SK-N-SH (cell line): ENCODE data around the gene ACTN4. TPM values are rescaled to one million over a fixed set of nuclear protein-coding genes. Genes with fewer than 3 reads are reported as not detected.
A peak's percentile ranks its signal among the peaks of the same experiment; 100 is the strongest.

Experiments used
- CTCF ChIA-PET: fragments of 300-600, 350-600 bp; formaldehyde crosslinking; extraction: SDS; loops from one replicate; lab custom pipeline; 2021; lab: Yijun Ruan, JAX
- POLR2A ChIA-PET: fragments of 350-600 bp; sonication (Branson Sonifier 250); formaldehyde crosslinking; extraction: SDS; loops from one replicate; lab custom pipeline; 2020; ENCODE audit warnings: antibody characterized with exemption, inconsistent platforms; lab: Yijun Ruan, JAX
- DNase-seq: peaks from one replicate; pipeline ENCODE4 v3.0.0; 2012
- H2AFZ ChIP-seq: fragments of 200-600 bp; sonication (generic); 2 replicates; pipeline ENCODE4 v1.8.1; 2016; ENCODE audit warnings: antibody characterized with exemption, mild to moderate bottlenecking, low read depth
- H3F3A ChIP-seq: fragments of 200-600 bp; sonication (generic); replicated peaks from 2 replicates; pipeline ENCODE3; 2016; ENCODE audit warnings: antibody characterized with exemption, mild to moderate bottlenecking; ENCODE audit not compliant: insufficient read depth
- H3K27ac ChIP-seq, 2 experiments: fragments of 200-500 bp in 1 of 2; fragments of 200-600 bp in 1 of 2; sonication (Bioruptor generic) in 1 of 2; sonication (generic), shearing (Covaris generic) in 1 of 2; 2 replicates each; pipeline versions ENCODE4 v1.5.1 to v1.6.1; 2014 to 2016; ENCODE audit warnings: low read depth in 2 of 2, inconsistent platforms in 1 of 2, low read length in 1 of 2, mild to moderate bottlenecking in 1 of 2, mixed read lengths in 1 of 2
- H3K27me3 ChIP-seq: fragments of 200-600 bp; sonication (generic), shearing (Covaris generic); 2 replicates; pipeline ENCODE4 v1.6.1; 2016; ENCODE audit warnings: mixed run types; ENCODE audit not compliant: insufficient read depth
- H3K36me3 ChIP-seq, 2 experiments: fragments of 200-500 bp in 1 of 2; fragments of 200-600 bp in 1 of 2; sonication (Bioruptor generic) in 1 of 2; sonication (generic) in 1 of 2; replicated peaks in 1 of 2; 2 replicates each; pipeline versions ENCODE3 to v1.5.1; 2014 to 2016; ENCODE audit warnings: low read length in 1 of 2, mild to moderate bottlenecking in 1 of 2; ENCODE audit not compliant: insufficient read depth in 2 of 2, control insufficient read depth in 1 of 2
- H3K4me1 ChIP-seq, 2 experiments: fragments of 200-500 bp in 1 of 2; fragments of 200-600 bp in 1 of 2; sonication (Bioruptor generic) in 1 of 2; sonication (generic), shearing (Covaris generic) in 1 of 2; 2 replicates each; pipeline versions ENCODE4 v1.5.1 to v1.6.1; 2014 to 2016; ENCODE audit warnings: low read depth in 1 of 2, low read length in 1 of 2, mixed run types in 1 of 2; ENCODE audit not compliant: insufficient read depth in 2 of 2, control insufficient read depth in 1 of 2
- H3K4me2 ChIP-seq: fragments of 200-600 bp; sonication (generic), shearing (Covaris generic); 2 replicates; pipeline ENCODE4 v1.6.1; 2017; ENCODE audit warnings: mixed run types
- H3K4me3 ChIP-seq, 2 experiments: fragments of 200-500 bp in 1 of 2; fragments of 200-600 bp in 1 of 2; sonication (Bioruptor generic) in 1 of 2; sonication (generic), shearing (Covaris generic) in 1 of 2; 2 replicates each; pipeline versions ENCODE4 v1.5.1 to v1.8.1; 2014 to 2016; ENCODE audit warnings: low read depth in 2 of 2, inconsistent platforms in 1 of 2, low read length in 1 of 2, mild to moderate bottlenecking in 1 of 2, mixed read lengths in 1 of 2, moderate library complexity in 1 of 2
- H3K79me2 ChIP-seq: fragments of 200-600 bp; sonication (generic); 2 replicates; pipeline ENCODE4 v1.8.1; 2017; ENCODE audit warnings: mild to moderate bottlenecking; ENCODE audit not compliant: insufficient read depth
- H3K9ac ChIP-seq: fragments of 200-600 bp; sonication (generic); 2 replicates; pipeline ENCODE4 v1.6.1; 2017; ENCODE audit warnings: mixed run types
- H3K9me2 ChIP-seq: fragments of 200-600 bp; sonication (generic); 2 replicates; pipeline ENCODE4 v1.6.1; 2017; ENCODE audit warnings: mixed run types
- H3K9me3 ChIP-seq: fragments of 200-600 bp; sonication (generic); 2 replicates; pipeline ENCODE4 v1.6.1; 2017; ENCODE audit warnings: mixed run types, mild to moderate bottlenecking, moderate library complexity
- H4K20me1 ChIP-seq: fragments of 200-600 bp; sonication (generic); 2 replicates; pipeline ENCODE4 v1.6.1; 2017; ENCODE audit warnings: mild to moderate bottlenecking, mixed run types; ENCODE audit not compliant: insufficient read depth
- CTCF ChIP-seq: fragments of 200-600 bp; sonication (generic); IDR thresholded peaks from 2 replicates; pipeline ENCODE4 v1.6.1; 2017; ENCODE audit warnings: antibody characterized with exemption, mild to moderate bottlenecking, moderate library complexity
- FOSL2 ChIP-seq: IDR thresholded peaks from 2 replicates; pipeline ENCODE4 v1.4.0; 2012; ENCODE audit warnings: low read depth, mild to moderate bottlenecking, moderate library complexity, borderline replicate concordance
- GATA2 ChIP-seq: sonication (generic); formaldehyde crosslinking; IDR thresholded peaks from 2 replicates; pipeline ENCODE4 v1.5.0; 2020; ENCODE audit warnings: mild to moderate bottlenecking, missing genetic modification reagents
- IRF3 ChIP-seq: fragments of 150-350 bp; IDR thresholded peaks from 2 replicates; pipeline ENCODE4 v1.6.1; 2016; ENCODE audit warnings: mild to moderate bottlenecking, low read depth, low read length
- JUND ChIP-seq: IDR thresholded peaks from 2 replicates; pipeline ENCODE4 v1.4.0; 2012
- PBX3 ChIP-seq: IDR thresholded peaks from 2 replicates; pipeline ENCODE4; 2012
- POLR2AphosphoS5 ChIP-seq: IDR thresholded peaks from 2 replicates; pipeline ENCODE4 v1.6.1; 2012; ENCODE audit warnings: low read depth, low read length
- REST ChIP-seq: IDR thresholded peaks from 2 replicates; pipeline ENCODE4 v1.6.1; 2012; ENCODE audit warnings: mild to moderate bottlenecking, low read depth, low read length, moderate library complexity
- RFX5 ChIP-seq: IDR thresholded peaks from 2 replicates; pipeline ENCODE4 v1.6.1; 2012; ENCODE audit warnings: mild to moderate bottlenecking, improper control_type of control experiment, low read length
- SIN3A ChIP-seq: IDR thresholded peaks from 2 replicates; pipeline ENCODE4 v1.6.1; 2012; ENCODE audit warnings: low read depth, mild to moderate bottlenecking, low read length, moderate library complexity, borderline replicate concordance
- SMC3 ChIP-seq: IDR thresholded peaks from 2 replicates; pipeline ENCODE4 v1.6.1; 2012; ENCODE audit warnings: low read depth, low read length, improper control_type of control experiment
- USF2 ChIP-seq: fragments of 150-350 bp; IDR thresholded peaks from 2 replicates; pipeline ENCODE4 v1.6.1; 2017; ENCODE audit warnings: antibody characterized with exemption, low read length, low read depth, borderline replicate concordance
- WGBS: methylation state at CpG from one replicate; pipeline ENCODE4 v1.1.6; 2017; ENCODE audit warnings: low lambda C conversion rate; 5-methylcytosine and 5-hydroxymethylcytosine counted together
- polyA plus RNA-seq, 3 experiments: library from polyadenylated mRNA; depleted of rRNA; stranded (reverse); fragments of >200 nt; gene quantifications; 2 replicates each; pipeline ENCODE4 v1.2.3, GENCODE V29; 2012

The ACTN4 gene
- polyA plus RNA-seq, 1 of the 3 experiments (the other 2 are of a cell fraction): 598 TPM

GRCh38 chr19:38718747-38719543 is 71.5 kb downstream of the ACTN4 start:
- peak overlapping the region; percentile 24 to 28; a peak in 1 of 4 replicates for H3K27ac ChIP-seq
- TF ChIP-seq POLR2AphosphoS5 (no peak), SMC3 (peak; percentile 25; the same call in 1 of the 2 replicates), CTCF (peak; percentile 31)
- TF ChIP-seq, all 33 proteins: peak for 2
- CTCF ChIA-PET: interaction anchor here (0.6 to 1.9 kb wide), 8 partner anchors 9 to 211 kb away, joined by 3 to 6 read pairs (median 3); partner anchors contain the start of genes MRPS12 and SARS2
- Histone ChIP-seq H3K36me3 (peaks cover 60 to 72% of the 10 kb centered on the region in 2 experiments), H4K20me1 (0 out of 2 replicates have a peak, but pooled peaks cover 4% of the 10 kb centered on the region), H3F3A (peaks cover 13% of the 10 kb centered on the region), H3K4me3 (no peak overlapping the region), H3K79me2 (peaks cover 38% of the 10 kb centered on the region), H3K9me2 (no peaks in the 10 kb centered on the region), H2AFZ (no peak overlapping the region), H3K9me3 (no peaks in the 10 kb centered on the region), H3K27me3 (no peaks in the 10 kb centered on the region), H3K9ac (no peak overlapping the region), H3K4me1 (peaks cover 0 to 15% of the 10 kb centered on the region in 2 experiments; a peak in 1 of 4 replicates), H3K4me2 (no peak overlapping the region)
- peak; percentile 64 for DNase-seq
- WGBS: 83% methylated on average over 24 of the region's 24 CpGs
- POLR2A ChIA-PET: interaction anchor here (0.6 kb wide), 1 partner anchor 218 kb away, joined by 3 read pairs; no protein-coding TSS in a partner anchor

- TF ChIP-seq GATA2 (CRISPR knock-in tag): no peak
- no peak for TF ChIP-seq IRF3
- TF ChIP-seq JUND: no peak
- TF ChIP-seq REST: no peak
- TF ChIP-seq RFX5: no peak
- no peak for TF ChIP-seq SIN3A
- no peak for TF ChIP-seq PBX3
- TF ChIP-seq USF2: no peak
- no peak for TF ChIP-seq FOSL2
- Histone ChIP-seq H3K27ac (peak overlapping the region; percentile 1 to 24; a peak in 2 of 4 replicates), H3K9me3 (no peaks in the 10 kb centered on the region), H3K4me3 (no peak overlapping the region), H3F3A (peaks cover 13% of the 10 kb centered on the region), H4K20me1 (0 out of 2 replicates have a peak, but pooled peaks cover 4% of the 10 kb centered on the region), H2AFZ (no peak overlapping the region), H3K4me1 (peaks cover 0 to 15% of the 10 kb centered on the region in 2 experiments; a peak in 1 of 4 replicates), H3K36me3 (peaks cover 60 to 71% of the 10 kb centered on the region in 2 experiments), H3K9me2 (no peaks in the 10 kb centered on the region), H3K79me2 (peaks cover 32% of the 10 kb centered on the region), H3K9ac (no peak overlapping the region), H3K4me2 (no peak overlapping the region), H3K27me3 (no peaks in the 10 kb centered on the region)
- ChIA-PET POLR2A (no interaction called here), CTCF (interaction anchor here (0.6 to 1.9 kb wide), 7 partner anchors 9 to 317 kb away, joined by 3 to 6 read pairs (median 3); partner anchors contain the start of genes FAM98C, MRPS12 and SARS2)
- no peak for DNase-seq
- 87% methylated on average over 17 of the region's 24 CpGs for WGBS
Measured at GRCh38 chr19:38719761-38720558, 72.5 kb downstream of the ACTN4 start.
